LoVo (cell line): ENCODE data around the gene PBX4.

Experiments used
- DNase-seq: peaks from one replicate; pipeline ENCODE4 v3.0.0-alpha.2; 2016; ENCODE audit warnings: low spot score

The PBX4 gene

GRCh38 chr19:19649155-19649554, 30.7 kb upstream of the PBX4 start:
- DNase-seq: no peak

- DNase-seq: no peak
These were observed 28.7 kb upstream of the PBX4 start for GRCh38 chr19:19647037-19647835.

- no peak for DNase-seq
These were observed 26.9 kb upstream of the PBX4 start for GRCh38 chr19:19645233-19645870.

DNA sequence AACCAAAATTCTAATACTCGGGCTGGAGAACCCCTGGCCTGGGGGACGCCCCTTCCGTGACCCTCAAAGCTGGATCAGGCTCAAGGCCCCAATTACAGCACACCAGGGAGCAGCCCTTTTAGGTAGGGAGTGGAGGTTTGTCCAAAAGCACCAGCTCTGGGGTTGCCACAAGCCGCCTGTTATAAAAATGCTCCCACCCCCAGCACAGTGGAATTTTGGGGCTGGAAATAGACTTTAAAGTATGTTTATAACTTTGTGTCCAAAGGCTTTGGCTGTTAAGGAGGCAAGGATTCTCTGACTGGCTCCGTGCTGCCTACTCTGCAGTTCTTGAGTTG, 25.5 kb upstream of the PBX4 start:
- no peak for DNase-seq

DNA sequence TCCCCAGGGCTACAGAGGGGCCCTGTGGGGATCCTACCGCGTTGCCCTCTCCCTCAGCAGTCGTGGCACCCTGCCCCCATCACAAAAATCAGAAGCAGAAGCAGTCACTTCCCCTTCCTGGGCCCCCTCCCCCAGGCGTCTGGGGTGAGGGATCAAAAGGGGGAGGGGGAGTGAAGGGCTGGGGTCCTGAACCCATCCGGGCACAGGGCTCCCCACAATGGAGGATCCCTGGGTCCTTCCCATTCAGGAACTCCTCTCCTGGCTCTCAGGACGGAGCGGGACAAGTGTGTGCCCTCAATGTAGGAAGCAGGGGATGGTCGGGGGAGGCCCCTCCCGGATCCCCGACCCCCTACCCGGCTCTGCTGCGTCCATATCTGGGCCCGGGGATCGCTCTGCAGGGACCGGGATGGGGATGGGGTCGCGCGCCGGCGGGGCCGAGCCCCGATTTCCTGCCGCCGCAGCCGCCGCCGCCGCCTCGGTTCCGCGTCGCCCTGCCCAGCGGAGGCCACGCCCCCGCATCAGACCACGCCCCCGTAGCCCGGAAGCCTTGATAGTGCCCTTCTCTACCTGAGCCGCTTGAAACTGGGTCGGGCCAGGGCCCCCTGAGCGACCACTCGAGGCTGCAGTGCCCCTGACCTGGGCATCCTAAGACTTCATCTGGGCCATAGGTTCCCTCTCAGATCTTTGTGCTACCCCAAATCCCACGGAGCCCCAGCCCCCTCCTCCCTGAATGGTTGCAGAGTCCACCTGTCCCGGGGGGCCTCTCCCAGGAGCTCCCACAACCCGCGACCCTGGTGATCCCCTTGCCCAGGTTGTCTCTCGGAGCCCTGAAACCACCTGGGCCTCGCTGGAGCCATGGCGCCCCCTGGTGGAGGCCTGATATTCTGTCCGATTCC, 24.9 kb upstream of the PBX4 start, which contains the start of gene GMIP:
GMIP (minus strand) TSS at position 500 of the 896 bp plus-strand sequence; CDS start at position 372, 128 bp downstream.
- peak; percentile 85 for DNase-seq

GRCh38 chr19:19642506-19643157, 24.1 kb upstream of the PBX4 start:
- DNase-seq: no peak

DNA sequence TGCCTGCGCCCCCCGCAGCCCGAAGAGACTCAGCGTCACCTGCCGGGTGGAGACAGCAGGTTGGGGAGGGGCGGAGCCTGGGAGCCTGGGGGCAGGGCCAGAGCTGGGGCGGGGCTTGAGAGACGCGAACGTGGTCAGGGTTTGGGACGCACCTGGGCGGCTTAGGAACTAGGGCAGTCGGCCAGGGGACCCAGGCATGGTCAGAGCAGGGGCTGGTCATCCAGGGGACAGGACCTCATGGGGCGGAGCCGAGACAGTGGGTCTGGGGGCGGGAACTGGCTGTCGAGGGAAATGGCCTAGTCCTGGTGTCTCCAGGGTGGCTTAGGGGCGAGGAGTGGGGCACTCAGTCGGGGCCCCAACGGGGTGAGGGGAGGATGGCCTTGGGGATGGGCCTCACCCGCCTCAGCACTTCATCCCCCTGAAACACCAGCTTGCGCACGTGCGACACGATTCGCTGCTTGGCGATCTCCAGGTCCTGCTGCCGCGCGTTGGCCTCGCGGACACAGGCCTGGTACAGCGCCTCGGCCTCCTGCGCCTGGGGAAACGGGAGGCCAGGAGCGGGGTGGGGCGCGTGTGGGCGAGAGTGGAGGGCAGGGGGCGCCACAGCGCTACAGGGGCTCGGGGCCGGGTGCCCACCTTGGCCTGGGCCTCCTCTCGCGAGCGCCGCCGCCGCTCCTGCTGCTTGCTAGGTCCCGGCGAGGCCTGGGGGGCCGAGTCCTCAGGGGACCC, 19.2 kb upstream of the PBX4 start:
- DNase-seq: no peak

DNA sequence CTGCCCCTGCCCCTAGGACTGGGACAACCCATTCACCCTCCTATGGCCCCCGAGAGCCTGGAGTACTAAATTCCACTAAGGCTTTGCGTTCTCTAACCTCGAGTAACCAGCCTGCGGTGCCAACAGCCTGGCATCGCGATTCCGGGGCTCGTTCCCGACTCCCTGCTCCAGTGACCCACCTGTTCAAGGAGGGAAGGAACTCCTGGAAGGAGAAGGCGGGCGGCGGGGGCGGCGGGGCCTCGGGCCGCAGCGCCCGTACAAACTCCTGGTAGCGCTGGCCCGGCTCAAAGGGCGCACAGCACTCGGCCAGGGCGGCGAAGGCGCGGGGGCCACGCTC, 18.7 kb upstream of the PBX4 start:
- no peak for DNase-seq

- DNase-seq: no peak
These were observed 18.2 kb upstream of the PBX4 start for GRCh38 chr19:19636573-19637185.

DNA sequence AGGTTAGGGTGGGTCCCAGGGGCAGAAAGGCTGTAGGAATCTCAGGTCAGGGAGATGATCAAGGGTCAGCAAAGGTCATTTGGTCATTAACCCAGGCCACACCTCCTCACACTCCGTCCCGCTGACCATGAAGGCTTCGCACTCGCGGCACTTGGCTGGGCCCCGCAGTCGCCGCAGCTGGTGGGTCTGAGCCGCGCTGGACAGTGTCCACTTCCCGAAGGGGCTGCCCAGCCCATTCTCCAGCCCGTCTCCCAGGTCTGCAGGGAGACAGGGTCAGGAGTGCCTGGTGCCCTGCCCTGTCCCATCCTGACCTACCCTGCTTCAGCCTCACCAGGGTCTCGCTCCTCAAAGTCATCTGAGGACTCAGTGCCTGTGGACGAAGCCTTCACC, 16.8 kb upstream of the PBX4 start:
- no peak for DNase-seq

- no peak for DNase-seq
These were observed 16.2 kb upstream of the PBX4 start for GRCh38 chr19:19634516-19635312.

- DNase-seq: no peak
These were observed 15.4 kb upstream of the PBX4 start for GRCh38 chr19:19633711-19634515.

GRCh38 chr19:19632661-19633060, 14.2 kb upstream of the PBX4 start:
- no peak for DNase-seq

GRCh38 chr19:19631346-19631745, 12.9 kb upstream of the PBX4 start:
- no peak for DNase-seq

DNA sequence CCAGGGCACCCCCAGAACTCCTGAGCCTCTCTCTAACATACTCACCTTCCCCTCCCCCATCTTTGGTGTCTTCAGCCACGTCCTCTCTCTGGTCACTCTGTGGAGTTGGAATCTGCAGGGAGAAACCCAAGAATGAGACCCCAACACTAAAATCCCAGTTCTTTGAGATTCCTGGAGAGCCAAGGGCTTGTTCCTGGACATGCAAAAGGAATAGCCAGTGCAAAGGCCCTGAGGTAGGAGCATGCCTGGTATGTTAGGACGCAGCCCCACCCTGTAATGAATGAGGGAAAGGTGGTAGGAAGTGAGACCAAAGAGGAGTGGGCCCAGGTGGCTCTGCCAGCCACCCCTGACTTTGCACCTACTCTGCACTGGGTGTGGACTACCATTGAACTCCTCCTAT, 11.9 kb upstream of the PBX4 start:
- no peak for DNase-seq

DNA sequence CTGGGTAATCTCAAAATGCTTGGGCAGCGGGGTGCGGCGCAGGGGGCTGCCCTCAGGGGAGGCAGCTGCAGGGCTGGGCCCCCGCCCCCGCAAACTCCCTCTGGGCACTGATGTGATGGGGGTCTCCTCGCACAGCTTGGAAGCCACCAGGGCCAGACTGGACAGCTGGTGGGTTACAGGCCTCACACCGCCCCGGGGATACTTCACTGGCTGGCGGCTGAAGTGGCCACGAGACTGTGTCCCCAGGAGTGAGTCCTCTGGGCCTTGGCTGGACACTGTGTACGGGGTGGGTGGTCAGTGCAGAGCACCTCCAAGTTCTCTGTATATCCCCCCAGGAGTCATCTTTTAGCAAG, 11.6 kb upstream of the PBX4 start:
- DNase-seq: no peak

DNA sequence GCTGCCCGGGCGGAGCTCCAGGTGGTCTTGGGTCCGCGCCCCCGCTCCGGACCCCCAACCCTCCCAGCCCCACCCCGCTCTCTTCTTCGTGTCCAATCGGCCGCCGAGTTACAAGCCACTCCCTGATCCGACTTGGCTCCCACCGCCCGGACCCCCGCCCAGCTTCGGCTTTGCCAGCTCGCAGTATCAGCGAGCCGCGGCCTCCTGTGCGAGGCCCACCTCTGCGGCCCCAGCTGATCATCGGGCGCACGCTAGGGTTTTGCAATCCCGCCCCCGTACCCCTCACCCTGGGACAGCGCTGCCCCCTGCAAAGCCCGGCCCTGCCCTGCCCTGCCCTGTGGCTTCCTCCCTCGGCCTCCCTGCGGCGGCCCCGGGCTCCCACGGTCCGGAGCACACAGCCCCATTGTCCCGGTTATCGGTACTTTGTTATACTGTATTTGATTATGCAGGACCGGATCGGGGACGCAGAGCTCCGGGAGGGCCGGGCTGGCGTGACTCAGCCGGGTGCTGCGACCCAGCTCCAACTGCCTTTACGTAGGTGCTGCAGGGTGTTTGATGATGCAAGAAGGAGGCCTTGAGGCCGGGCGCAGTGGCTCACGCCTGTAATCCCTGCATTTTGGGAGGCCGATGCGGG, 10.1 kb upstream of the PBX4 start:
- peak; percentile 10 for DNase-seq

GRCh38 chr19:19627621-19628500, 9.4 kb upstream of the PBX4 start, which contains the start of gene LPAR2:
Gene LPAR2, minus strand, starts transcription at chr19:19628220. Its CDS starts 945 bp downstream, at chr19:19627275.
- DNase-seq: peak; percentile 59
